ENCODE data around the gene EN2.

Gene EN2

GRCh38 chr7:155458111-155458877, at the start of gene EN2:
TSS of gene EN2 (plus strand) at chr7:155458129. CDS start at chr7:155458378, 249 bp downstream.
- H3K9me3 ChIP-seq (ENCODE audit: control insufficient read depth, low read length) = peaks cover 4% of the 10 kb centered on the region
- H3K27me3 ChIP-seq (ENCODE audit: control insufficient read depth, insufficient read depth, low read length) = peaks cover 96% of the 10 kb centered on the region
- H3K36me3 ChIP-seq (ENCODE audit: control insufficient read depth, insufficient read depth, low read length) = no peaks in the 10 kb centered on the region
- H3K4me3 ChIP-seq (ENCODE audit: low read length) = peak within 1 kb of the TSS; percentile 19
- H3K9ac ChIP-seq (ENCODE audit: low read length) = no peak within 1 kb of the TSS
- H3K4me1 ChIP-seq (ENCODE audit: control insufficient read depth, insufficient read depth, low read length) = peaks cover 18% of the 10 kb centered on the region

DNA sequence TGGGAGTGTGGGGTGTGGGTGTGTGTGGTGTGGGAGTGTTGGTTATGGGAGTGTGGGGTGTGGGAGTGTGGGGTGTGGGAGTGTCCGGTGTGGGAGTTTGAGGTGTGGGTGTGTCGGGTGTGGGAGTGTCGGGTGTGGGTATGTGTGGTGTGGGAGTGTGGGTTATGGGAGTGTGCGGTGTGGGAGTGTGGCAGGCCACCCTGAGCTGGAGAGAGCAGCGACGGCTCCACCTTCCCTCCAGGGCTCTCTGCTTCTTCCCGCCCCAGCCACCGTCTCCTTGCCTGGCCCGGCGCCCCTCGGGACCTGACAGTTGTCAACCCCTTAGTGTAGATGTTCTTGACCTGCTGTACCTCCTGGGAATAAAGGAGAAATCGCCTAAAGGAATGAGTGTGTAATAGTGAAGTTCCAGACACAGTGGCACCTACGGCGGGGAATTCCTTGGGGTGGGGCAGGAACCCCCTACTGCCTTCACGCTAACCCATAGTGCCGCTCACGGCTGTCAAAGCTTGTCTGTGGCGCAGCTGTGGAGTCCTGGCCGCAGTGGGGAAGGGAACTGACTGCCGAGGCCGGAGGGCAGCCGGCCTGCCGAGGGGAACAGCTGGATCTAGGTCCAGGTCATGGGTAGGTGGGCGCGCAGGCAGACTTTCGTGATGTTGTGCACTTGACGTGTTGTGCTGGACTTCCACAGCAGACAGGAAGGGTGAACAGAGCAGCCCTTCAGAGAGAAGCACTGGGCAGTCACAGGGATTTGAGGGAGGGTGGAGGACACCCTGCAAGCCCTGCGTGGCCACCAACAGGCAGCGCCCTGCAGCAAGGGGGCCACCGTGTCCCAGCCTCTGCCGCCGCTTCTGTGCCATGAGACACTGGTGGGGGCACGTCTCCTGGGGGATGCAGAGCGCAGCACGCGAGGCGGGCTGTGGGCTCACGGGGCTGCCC, 49.0 kb upstream of the EN2 start:
- Histone ChIP-seq H3K9ac (ENCODE audit: low read length) (no peak overlapping the region), H3K4me1 (ENCODE audit: control insufficient read depth, insufficient read depth, low read length) (no peaks in the 10 kb centered on the region), H3K9me3 (ENCODE audit: control insufficient read depth, low read length) (no peaks in the 10 kb centered on the region), H3K4me3 (ENCODE audit: low read length) (no peak overlapping the region), H3K36me3 (ENCODE audit: control insufficient read depth, insufficient read depth, low read length) (no peaks in the 10 kb centered on the region), H3K27me3 (ENCODE audit: control insufficient read depth, insufficient read depth, low read length) (peaks cover 56% of the 10 kb centered on the region)

DNA sequence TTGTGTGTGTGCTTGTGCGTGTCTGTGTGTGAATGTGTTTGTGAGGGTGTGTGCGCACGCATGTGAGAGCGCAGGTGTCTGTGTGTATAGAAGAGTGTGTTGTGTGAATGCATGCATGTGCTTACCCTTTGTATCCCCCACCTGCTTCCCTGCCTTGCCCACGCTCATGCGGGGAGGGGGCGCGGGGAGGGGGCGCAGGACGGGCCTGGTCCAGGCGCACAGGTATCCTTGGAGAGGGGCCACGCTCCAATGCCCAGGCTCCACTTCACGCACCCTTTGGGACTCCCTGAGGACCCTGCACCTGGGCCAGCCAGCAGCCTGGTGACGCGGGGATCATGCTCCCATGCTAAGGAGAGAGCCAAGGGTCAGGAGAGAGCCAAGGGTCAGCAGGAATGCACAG, 47.9 kb upstream of the EN2 start:
- Histone ChIP-seq H3K36me3 (ENCODE audit: control insufficient read depth, insufficient read depth, low read length) (no peaks in the 10 kb centered on the region), H3K9ac (ENCODE audit: low read length) (no peak overlapping the region), H3K27me3 (ENCODE audit: control insufficient read depth, insufficient read depth, low read length) (peaks cover 56% of the 10 kb centered on the region)

DNA sequence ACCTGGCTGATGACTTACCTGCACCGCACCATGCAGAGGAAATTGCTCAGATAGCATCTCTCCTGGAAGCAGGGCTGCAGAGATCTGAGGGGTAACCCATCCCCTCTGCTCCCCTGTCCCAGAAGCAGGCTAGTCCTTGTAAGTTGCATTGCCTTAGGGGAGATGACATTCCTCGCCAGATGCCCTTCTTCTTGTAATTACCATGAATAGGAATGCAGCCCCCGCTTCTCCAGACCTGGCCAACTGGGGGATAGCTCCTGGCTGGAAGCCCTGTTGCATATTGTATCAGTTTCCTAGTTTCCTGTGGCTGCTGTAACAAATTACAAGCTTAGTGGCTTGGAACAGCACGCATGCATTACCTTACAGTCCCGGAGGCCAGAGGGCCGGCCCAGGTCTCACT, 47.5 kb upstream of the EN2 start:
- Histone ChIP-seq H3K36me3 (ENCODE audit: control insufficient read depth, insufficient read depth, low read length) (no peaks in the 10 kb centered on the region), H3K27me3 (ENCODE audit: control insufficient read depth, insufficient read depth, low read length) (peaks cover 56% of the 10 kb centered on the region)

More for the DNA sequence above, 47.9 kb upstream of the EN2 start:
- no peaks in the 10 kb centered on the region for H3K4me1 ChIP-seq (ENCODE audit: control insufficient read depth, insufficient read depth, low read length)
- H3K9me3 ChIP-seq (ENCODE audit: control insufficient read depth, low read length) = no peaks in the 10 kb centered on the region
- no peak overlapping the region for H3K4me3 ChIP-seq (ENCODE audit: low read length)

GRCh38 chr7:155411718-155412415, 46.1 kb upstream of the EN2 start:
- Histone ChIP-seq H3K4me1 (ENCODE audit: control insufficient read depth, insufficient read depth, low read length) (no peaks in the 10 kb centered on the region), H3K9ac (ENCODE audit: low read length) (no peak overlapping the region), H3K9me3 (ENCODE audit: control insufficient read depth, low read length) (no peaks in the 10 kb centered on the region), H3K27me3 (ENCODE audit: control insufficient read depth, insufficient read depth, low read length) (peaks cover 42% of the 10 kb centered on the region), H3K36me3 (ENCODE audit: control insufficient read depth, insufficient read depth, low read length) (no peaks in the 10 kb centered on the region), H3K4me3 (ENCODE audit: low read length) (no peak overlapping the region)

More for the DNA sequence above, 47.5 kb upstream of the EN2 start:
- Histone ChIP-seq H3K4me3 (ENCODE audit: low read length) (no peak overlapping the region), H3K9ac (ENCODE audit: low read length) (no peak overlapping the region), H3K9me3 (ENCODE audit: control insufficient read depth, low read length) (no peaks in the 10 kb centered on the region), H3K4me1 (ENCODE audit: control insufficient read depth, insufficient read depth, low read length) (no peaks in the 10 kb centered on the region)

GRCh38 chr7:155412416-155413253, 45.3 kb upstream of the EN2 start:
- Histone ChIP-seq H3K36me3 (ENCODE audit: control insufficient read depth, insufficient read depth, low read length) (no peaks in the 10 kb centered on the region), H3K4me1 (ENCODE audit: control insufficient read depth, insufficient read depth, low read length) (no peaks in the 10 kb centered on the region), H3K9ac (ENCODE audit: low read length) (no peak overlapping the region), H3K27me3 (ENCODE audit: control insufficient read depth, insufficient read depth, low read length) (peaks cover 40% of the 10 kb centered on the region), H3K9me3 (ENCODE audit: control insufficient read depth, low read length) (no peaks in the 10 kb centered on the region), H3K4me3 (ENCODE audit: low read length) (no peak overlapping the region)

DNA sequence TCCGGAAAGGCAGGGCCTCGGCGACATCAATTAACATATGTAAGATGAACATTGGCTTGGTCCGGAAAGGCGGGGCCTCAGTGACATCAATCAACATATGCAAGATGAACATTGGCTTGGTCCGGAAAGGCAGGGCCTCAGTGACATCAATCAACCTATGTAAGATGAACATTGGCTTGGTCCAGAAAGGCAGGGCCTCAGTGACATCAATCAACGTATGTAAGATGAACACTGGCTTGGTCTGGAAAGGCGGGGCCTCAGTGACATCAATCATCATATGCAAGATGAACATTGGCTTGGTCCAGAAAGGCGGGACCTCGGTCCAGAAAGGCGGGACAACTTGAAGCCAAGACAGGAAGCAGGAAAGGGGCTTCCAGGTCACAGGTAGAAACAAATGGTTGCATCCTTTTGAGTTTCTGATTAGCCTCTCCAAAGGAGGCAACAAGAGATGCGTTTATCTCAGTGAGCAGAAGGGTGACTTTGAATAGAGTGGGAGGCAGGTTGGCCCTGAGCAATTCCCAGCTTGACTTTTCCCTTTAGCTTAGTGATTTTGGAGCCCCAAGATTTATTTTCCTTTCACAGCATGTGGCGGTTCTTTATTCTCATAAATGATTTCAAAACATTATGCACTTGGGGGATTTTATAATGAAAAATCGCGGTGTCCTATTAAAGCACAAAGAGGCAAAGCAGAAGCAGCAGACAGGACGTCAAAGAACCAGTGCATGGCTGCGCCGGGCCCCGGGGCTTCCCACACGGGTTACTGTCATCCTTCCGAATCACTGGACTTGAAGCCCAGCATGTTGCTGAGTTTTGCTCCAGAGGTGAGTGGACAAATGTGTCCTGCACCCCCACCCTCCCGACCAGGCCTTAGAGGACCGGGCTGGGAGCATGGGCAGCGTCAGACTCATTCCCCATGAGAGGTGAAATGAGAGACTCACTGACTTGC, 43.1 kb upstream of the EN2 start:
- no peaks in the 10 kb centered on the region for H3K36me3 ChIP-seq (ENCODE audit: control insufficient read depth, insufficient read depth, low read length)
- H3K27me3 ChIP-seq (ENCODE audit: control insufficient read depth, insufficient read depth, low read length) = peaks cover 24% of the 10 kb centered on the region
- H3K9me3 ChIP-seq (ENCODE audit: control insufficient read depth, low read length) = no peaks in the 10 kb centered on the region
- no peak overlapping the region for H3K4me3 ChIP-seq (ENCODE audit: low read length)
- no peak overlapping the region for H3K9ac ChIP-seq (ENCODE audit: low read length)
- H3K4me1 ChIP-seq (ENCODE audit: control insufficient read depth, insufficient read depth, low read length) = no peaks in the 10 kb centered on the region

DNA sequence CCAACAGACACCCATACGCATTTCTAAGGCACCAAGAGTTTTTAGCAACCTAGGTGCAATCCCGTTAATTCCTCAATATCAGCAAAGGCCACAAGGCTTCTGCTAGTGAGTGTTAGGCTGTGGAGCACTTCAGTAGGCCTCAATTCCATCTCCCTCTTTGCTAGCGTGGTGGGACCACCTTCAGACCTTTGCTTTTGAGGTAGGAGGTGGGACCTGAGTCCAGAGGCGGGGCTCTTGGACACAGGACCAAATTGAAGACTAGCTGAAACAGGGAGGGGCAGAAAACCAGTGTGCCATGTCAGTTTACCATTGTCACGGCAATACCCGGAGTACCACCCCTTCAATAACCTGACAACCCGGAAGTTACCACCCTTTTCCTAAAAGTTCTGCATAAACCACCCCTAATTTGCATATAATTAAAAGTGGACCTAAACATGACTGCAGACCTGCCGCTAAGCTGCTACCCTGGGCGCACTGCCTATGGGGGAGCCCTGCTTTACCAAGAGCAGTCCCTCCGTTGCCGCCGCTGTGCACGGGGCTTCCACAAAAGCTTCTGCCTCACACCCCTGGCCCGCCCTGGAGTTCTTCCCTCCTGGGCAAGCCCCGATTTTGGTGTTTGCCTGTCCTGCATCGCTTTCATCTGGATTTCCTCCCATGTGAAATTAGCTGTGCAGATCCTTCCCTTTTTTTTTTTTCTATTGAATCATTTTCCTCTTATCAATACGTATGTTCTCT, 41.1 kb upstream of the EN2 start:
- Histone ChIP-seq H3K27me3 (ENCODE audit: control insufficient read depth, insufficient read depth, low read length) (peaks cover 13% of the 10 kb centered on the region), H3K36me3 (ENCODE audit: control insufficient read depth, insufficient read depth, low read length) (no peaks in the 10 kb centered on the region), H3K9me3 (ENCODE audit: control insufficient read depth, low read length) (no peaks in the 10 kb centered on the region), H3K4me3 (ENCODE audit: low read length) (no peak overlapping the region), H3K4me1 (ENCODE audit: control insufficient read depth, insufficient read depth, low read length) (no peaks in the 10 kb centered on the region), H3K9ac (ENCODE audit: low read length) (no peak overlapping the region)

DNA sequence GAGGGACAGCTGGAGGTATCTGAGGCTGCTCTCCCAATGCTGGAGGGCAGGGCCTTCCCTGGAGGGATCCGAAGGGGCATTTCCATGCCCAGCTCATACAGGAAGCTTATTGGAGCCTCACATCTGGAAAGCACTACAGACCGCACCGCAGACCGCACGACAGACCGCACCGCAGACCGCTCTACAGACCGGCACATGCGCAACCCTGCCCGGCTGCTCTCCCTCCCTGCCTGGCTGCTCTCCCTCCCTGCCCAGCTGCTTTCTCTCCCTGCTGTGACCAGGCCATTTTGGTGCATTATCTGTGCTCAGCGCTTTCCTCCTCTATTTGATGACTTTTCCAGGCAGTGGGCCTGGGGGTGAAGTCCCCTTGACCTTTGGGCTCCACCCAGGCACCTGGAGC, 39.6 kb upstream of the EN2 start:
- Histone ChIP-seq H3K9ac (ENCODE audit: low read length) (no peak overlapping the region), H3K36me3 (ENCODE audit: control insufficient read depth, insufficient read depth, low read length) (no peaks in the 10 kb centered on the region), H3K9me3 (ENCODE audit: control insufficient read depth, low read length) (no peaks in the 10 kb centered on the region), H3K4me3 (ENCODE audit: low read length) (no peak overlapping the region), H3K4me1 (ENCODE audit: control insufficient read depth, insufficient read depth, low read length) (no peaks in the 10 kb centered on the region), H3K27me3 (ENCODE audit: control insufficient read depth, insufficient read depth, low read length) (peaks cover 5% of the 10 kb centered on the region)
